GM18517 (cell line): ENCODE data around the gene GLG1.

Source experiments
- ATAC-seq: cut with Tn5 transposase; IDR thresholded peaks from one replicate; pipeline ENCODE4 v1.9.1; 2021; ENCODE audit warnings: mild to moderate bottlenecking, moderate library complexity; ENCODE audit not compliant: unreplicated experiment

GLG1 gene

GRCh38 chr16:74611721-74612120 is 4.8 kb upstream of the GLG1 start:
- ATAC-seq: no peak

GRCh38 chr16:74608944-74609343 is 2.0 kb upstream of the GLG1 start:
- ATAC-seq: no peak

GRCh38 chr16:74608381-74608780 is 1.5 kb upstream of the GLG1 start:
- ATAC-seq: no peak

- no peak for ATAC-seq
These were observed 1.0 kb upstream of the GLG1 start for GRCh38 chr16:74607962-74608356.

- ATAC-seq: peak; percentile 34
These were observed 522 bp upstream of the GLG1 start for GRCh38 chr16:74607310-74607961.

- ATAC-seq: no peak
These were observed 981 bp downstream of the GLG1 start for GRCh38 chr16:74605746-74606520.

- ATAC-seq: no peak
These were observed 1.6 kb downstream of the GLG1 start for GRCh38 chr16:74605332-74605731.

- no peak for ATAC-seq
These were observed 3.1 kb downstream of the GLG1 start for GRCh38 chr16:74603848-74604247.

GRCh38 chr16:74601126-74601871 is 5.6 kb downstream of the GLG1 start:
- peak; percentile 58 for ATAC-seq

- no peak for ATAC-seq
These were observed 10.3 kb downstream of the GLG1 start for GRCh38 chr16:74596586-74596985.

- no peak for ATAC-seq
These were observed 14.1 kb downstream of the GLG1 start for GRCh38 chr16:74592847-74593246.

GRCh38 chr16:74591876-74592650 is 14.9 kb downstream of the GLG1 start:
- no peak for ATAC-seq

GRCh38 chr16:74586948-74587347 is 20.0 kb downstream of the GLG1 start:
- ATAC-seq: no peak

- ATAC-seq: no peak
These were observed 21.0 kb downstream of the GLG1 start for GRCh38 chr16:74585846-74586443.

- ATAC-seq: no peak
These were observed 22.8 kb downstream of the GLG1 start for GRCh38 chr16:74583926-74584666.

GRCh38 chr16:74582970-74583369 is 23.9 kb downstream of the GLG1 start:
- ATAC-seq: no peak

- no peak for ATAC-seq
These were observed 26.1 kb downstream of the GLG1 start for GRCh38 chr16:74580833-74581232.

GRCh38 chr16:74578838-74579237 is 28.1 kb downstream of the GLG1 start:
- no peak for ATAC-seq

GRCh38 chr16:74578433-74578832 is 28.5 kb downstream of the GLG1 start:
- ATAC-seq: no peak

- ATAC-seq: no peak
These were observed 29.0 kb downstream of the GLG1 start for GRCh38 chr16:74577882-74578366.
